Body of pancreas (tissue), 4 donors: ENCODE data around the gene PPP4R3B.
"Not testable (repeated sequence)": the region's sequence is repeated elsewhere in the genome, so short reads cannot be mapped to it uniquely, and the experiment has no call there.

Experiments used
- CTCF ChIP-seq, 7 experiments: fragments of 450-650 bp in 4 of 7; fragments of 200-600 bp in 3 of 7; sonication (generic) in 3 of 7; IDR thresholded peaks; one replicate each; pipeline ENCODE4 v1.5.1; 2016 to 2019; ENCODE audit warnings: antibody characterized with exemption in 7 of 7
- POLR2A ChIP-seq, 3 donors: fragments of 450-650 bp; IDR thresholded peaks; one replicate each; pipeline ENCODE4 v1.6.1; 2016; ENCODE audit warnings: antibody characterized with exemption in 3 of 3, mild to moderate bottlenecking in 2 of 3

- not testable (repeated sequence) for TF ChIP-seq CTCF, POLR2A (IDR thresholded peaks at IDR 0.05)
Observed at GRCh38 chr2:55547679-55548078, 69.7 kb downstream of the PPP4R3B start.
